Retinal pigment epithelial cell (primary cell): ENCODE measurements around the gene CASKIN1.

Source experiments
- DNase-seq: peaks from one replicate; pipeline ENCODE4 v3.0.0-alpha.2; 2010; ENCODE audit warnings: low read depth
- H3K4me3 ChIP-seq: 2 replicates; pipeline ENCODE4 v1.5.1; 2011; ENCODE audit warnings: mild to moderate bottlenecking, low read length, control low read depth, moderate library complexity
- TF ChIP-seq, protein P1 (sequence below): conservative IDR thresholded peaks from 2 replicates; pipeline ENCODE4 v1.5.1; 2011; ENCODE audit warnings: low read depth, low read length, control low read depth, inconsistent platforms

The CASKIN1 gene

DNA sequence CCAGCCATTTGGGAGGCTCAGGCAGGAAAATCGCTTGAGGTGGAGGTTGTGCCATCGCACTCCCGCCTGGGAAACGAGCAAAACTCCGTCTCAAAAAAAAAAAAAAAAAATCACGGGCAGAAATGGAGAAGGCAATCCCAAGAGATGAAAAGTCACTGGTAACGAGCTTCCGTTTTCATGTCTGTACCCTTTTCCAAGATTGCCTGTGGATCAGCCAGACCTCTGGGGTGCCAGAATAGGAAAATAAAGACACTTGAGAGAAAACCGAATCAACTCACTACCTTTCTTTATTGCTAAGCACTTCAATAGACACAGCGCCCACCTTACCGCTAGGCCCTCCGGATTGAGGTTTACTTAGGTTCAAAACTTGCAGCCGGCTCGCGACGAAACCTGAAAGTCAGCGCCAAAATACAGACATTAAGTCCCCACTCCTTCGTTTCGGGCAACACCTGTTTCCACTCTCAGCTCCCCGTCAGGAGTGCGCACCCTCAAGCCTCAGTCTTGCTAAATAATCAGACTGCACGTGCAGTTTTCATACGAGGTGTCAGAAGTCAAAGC, 41.8 kb downstream of the CASKIN1 start:
- DNase-seq, result no peak
- peak overlapping the region; percentile 88 for H3K4me3 ChIP-seq
- TF ChIP-seq, protein P1, sequence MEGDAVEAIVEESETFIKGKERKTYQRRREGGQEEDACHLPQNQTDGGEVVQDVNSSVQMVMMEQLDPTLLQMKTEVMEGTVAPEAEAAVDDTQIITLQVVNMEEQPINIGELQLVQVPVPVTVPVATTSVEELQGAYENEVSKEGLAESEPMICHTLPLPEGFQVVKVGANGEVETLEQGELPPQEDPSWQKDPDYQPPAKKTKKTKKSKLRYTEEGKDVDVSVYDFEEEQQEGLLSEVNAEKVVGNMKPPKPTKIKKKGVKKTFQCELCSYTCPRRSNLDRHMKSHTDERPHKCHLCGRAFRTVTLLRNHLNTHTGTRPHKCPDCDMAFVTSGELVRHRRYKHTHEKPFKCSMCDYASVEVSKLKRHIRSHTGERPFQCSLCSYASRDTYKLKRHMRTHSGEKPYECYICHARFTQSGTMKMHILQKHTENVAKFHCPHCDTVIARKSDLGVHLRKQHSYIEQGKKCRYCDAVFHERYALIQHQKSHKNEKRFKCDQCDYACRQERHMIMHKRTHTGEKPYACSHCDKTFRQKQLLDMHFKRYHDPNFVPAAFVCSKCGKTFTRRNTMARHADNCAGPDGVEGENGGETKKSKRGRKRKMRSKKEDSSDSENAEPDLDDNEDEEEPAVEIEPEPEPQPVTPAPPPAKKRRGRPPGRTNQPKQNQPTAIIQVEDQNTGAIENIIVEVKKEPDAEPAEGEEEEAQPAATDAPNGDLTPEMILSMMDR, result no peak

- TF ChIP-seq, protein P1, result no peak
- DNase-seq, result no peak
- H3K4me3 ChIP-seq, result peak overlapping the region; percentile 88
Measured at GRCh38 chr16:2152695-2153506, 43.5 kb downstream of the CASKIN1 start.

DNA sequence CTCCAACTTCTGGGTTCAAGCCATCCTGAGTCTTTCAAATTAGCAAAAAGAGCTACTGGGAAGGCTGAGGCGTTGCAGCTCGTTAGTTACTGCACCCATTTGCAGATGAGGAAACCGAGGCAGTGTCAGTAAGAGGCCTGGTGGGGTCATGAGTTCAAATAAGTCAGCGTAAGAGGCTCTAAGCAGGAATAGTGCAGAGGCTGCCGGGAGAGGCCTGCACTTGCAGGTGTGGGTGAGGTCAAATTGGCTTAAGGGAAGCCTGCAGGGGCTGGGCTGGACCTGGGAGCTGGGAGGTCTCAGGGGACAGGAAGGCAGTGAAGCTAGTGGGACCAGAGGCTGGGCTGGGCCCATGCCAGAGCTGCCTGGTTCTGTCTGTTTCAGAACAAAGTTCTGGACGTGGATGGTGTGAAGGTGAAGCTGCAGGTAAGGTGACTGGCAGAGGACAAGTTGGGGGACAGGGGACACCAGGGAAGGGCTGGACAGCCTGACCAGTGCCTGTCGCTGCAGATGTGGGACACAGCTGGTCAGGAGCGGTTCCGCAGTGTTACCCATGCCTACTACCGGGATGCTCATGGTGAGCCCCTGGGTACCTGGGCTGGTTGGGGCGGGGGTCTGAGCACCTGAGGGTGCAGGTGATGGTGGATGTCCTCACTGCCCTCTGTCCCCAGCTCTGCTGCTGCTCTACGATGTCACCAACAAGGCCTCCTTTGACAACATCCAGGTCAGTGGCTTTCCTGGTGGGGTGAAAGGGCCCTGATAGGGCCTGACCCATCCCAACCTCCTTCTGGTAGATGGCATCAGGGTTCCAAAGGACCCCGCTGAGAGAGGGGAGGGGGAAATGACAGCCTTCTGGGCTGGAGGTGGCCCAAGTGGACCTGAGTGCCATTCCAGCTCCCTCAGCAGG, 45.0 kb downstream of the CASKIN1 start:
- TF ChIP-seq, protein P1, result no peak
- peak overlapping the region; percentile 20 for H3K4me3 ChIP-seq
- DNase-seq, result no peak

GRCh38 chr16:2150418-2151187, 45.8 kb downstream of the CASKIN1 start:
- DNase-seq, result no peak
- TF ChIP-seq, protein P1, result peak; percentile 7
- H3K4me3 ChIP-seq, result peak overlapping the region; percentile 4

GRCh38 chr16:2149630-2150417, 46.6 kb downstream of the CASKIN1 start:
- TF ChIP-seq, protein P1, result no peak
- no peak for DNase-seq
- peak overlapping the region; percentile 43 for H3K4me3 ChIP-seq
